GM21367 (cell line): ENCODE measurements around the gene CST3.

ENCODE experiments used
- ATAC-seq: cut with Tn5 transposase; IDR thresholded peaks from one replicate; pipeline ENCODE4 v1.9.1; 2021; ENCODE audit not compliant: unreplicated experiment

The CST3 gene

DNA sequence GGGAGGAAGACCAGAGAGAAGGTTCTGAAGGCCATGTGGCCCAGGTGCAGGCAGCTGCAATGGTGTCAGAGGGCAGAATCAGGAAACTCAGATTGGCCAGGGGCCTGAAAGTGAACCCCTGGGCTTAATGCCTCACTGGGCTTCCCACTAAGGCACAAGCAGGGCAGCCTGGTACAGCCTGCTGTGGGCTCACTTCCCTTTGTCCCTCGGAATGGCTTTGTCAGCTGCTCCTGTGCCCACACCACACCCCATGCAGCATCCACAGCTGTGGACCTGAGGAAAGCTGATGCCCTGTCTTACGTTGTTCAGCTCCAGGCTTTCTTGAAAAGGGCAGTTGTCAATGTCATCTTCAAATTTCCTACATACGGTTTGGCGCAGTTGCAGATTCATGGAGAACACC, 34.4 kb downstream of the CST3 start:
- ATAC-seq = no peak

GRCh38 chr20:23602699-23603098, 35.1 kb downstream of the CST3 start:
- ATAC-seq = no peak

GRCh38 chr20:23602241-23602640, 35.5 kb downstream of the CST3 start:
- no peak for ATAC-seq

- no peak for ATAC-seq
Observed at GRCh38 chr20:23601715-23602114, 36.0 kb downstream of the CST3 start.

GRCh38 chr20:23598481-23598880, 39.3 kb downstream of the CST3 start:
- no peak for ATAC-seq

GRCh38 chr20:23596579-23597250, 41.0 kb downstream of the CST3 start:
- no peak for ATAC-seq

DNA sequence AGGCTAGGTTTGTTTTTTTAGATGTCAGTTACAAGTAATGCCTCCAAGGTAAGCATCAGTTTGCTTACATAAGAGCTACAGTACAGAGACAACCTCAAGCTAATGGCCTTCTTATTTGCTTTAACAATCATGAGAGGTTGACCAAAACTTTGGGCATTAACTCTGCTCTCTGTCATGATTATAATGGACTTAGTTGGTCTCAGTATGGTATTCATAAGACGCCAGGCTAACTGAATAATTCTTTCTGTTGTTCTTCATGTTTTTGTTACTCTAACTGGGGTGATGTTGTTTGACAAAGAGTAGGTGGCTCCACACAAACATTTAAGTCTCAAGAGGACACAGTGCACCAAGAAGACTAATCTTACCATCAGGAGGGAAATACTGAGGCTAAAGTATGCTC, 41.8 kb downstream of the CST3 start:
- ATAC-seq = no peak

- ATAC-seq = no peak
Observed at GRCh38 chr20:23588434-23589403, 49.0 kb downstream of the CST3 start.

DNA sequence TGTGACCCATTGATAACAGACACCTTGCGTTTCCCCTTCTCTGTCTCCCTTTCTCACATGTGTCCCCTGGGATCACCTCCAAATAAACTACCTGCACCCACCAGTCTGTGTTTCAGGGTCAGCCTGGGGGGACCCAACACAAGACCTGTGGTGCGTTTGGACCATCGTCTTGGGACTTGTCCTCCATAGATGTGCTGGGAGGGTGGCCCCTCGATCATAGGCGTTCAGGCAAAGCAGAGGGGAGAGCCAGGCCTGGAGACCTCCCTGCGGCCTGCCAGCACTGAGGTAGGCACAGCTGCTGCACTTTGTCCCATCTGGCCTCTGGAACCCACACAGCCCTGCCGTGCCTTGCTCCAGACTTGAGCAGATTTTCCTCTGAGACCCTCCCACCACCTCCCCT, 50.1 kb downstream of the CST3 start:
- ATAC-seq = no peak

GRCh38 chr20:23586735-23587525, 50.8 kb downstream of the CST3 start:
- ATAC-seq = no peak

DNA sequence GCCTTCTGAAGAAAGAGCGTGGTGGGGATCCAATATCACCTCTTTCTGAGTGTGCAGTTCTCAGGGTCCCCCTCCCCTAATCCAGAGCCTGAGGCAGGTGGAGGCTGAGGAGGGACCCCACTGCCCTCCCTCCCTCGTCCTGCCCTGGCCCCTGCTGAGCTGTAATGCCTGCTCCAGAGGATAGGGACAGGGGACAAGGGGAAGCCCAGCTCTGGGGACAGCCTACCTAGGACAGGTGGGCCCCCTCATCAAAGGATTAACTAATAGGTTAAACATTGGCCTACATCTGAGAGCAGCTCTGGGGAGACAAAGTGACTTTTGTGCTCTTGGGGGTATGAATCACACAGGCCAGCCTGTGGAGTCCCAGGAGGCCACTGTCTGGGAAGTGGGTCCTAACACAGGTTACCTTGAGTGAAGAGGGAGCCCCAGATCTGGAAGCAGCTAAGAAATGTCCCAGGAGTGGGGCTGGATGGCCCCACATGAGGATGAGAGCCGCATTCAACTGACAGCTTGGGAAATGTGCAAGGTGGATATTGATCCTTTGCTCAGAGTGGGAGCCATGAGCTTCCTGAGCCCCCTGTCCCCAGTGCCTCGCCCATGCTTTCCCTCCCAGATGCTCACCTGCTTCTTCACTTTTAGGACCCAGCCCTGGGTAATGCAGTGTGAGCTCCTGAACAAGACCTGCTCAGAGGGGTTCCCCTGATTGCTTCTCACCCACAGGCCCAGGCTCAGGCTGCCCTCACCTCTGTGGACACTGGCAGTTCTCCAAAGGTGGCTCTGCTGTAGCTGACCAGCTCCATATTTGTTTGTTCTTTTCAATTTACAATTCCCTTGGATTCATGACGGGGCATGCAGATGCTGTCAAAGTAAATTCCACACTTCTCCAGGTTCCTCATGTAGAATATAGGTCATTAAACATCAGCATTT, 51.7 kb downstream of the CST3 start:
- ATAC-seq = no peak

GRCh38 chr20:23585449-23585807, 52.3 kb downstream of the CST3 start:
- no peak for ATAC-seq

GRCh38 chr20:23584434-23585199, 53.1 kb downstream of the CST3 start:
- no peak for ATAC-seq
